GM21786 (cell line): Measurements from ENCODE around the gene GRIPAP1.

Experiments used
- ATAC-seq: cut with Tn5 transposase; IDR thresholded peaks from one replicate; pipeline ENCODE4 v1.9.1; 2021; ENCODE audit not compliant: unreplicated experiment

Gene GRIPAP1, protein sequence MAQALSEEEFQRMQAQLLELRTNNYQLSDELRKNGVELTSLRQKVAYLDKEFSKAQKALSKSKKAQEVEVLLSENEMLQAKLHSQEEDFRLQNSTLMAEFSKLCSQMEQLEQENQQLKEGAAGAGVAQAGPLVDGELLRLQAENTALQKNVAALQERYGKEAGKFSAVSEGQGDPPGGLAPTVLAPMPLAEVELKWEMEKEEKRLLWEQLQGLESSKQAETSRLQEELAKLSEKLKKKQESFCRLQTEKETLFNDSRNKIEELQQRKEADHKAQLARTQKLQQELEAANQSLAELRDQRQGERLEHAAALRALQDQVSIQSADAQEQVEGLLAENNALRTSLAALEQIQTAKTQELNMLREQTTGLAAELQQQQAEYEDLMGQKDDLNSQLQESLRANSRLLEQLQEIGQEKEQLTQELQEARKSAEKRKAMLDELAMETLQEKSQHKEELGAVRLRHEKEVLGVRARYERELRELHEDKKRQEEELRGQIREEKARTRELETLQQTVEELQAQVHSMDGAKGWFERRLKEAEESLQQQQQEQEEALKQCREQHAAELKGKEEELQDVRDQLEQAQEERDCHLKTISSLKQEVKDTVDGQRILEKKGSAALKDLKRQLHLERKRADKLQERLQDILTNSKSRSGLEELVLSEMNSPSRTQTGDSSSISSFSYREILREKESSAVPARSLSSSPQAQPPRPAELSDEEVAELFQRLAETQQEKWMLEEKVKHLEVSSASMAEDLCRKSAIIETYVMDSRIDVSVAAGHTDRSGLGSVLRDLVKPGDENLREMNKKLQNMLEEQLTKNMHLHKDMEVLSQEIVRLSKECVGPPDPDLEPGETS

DNA sequence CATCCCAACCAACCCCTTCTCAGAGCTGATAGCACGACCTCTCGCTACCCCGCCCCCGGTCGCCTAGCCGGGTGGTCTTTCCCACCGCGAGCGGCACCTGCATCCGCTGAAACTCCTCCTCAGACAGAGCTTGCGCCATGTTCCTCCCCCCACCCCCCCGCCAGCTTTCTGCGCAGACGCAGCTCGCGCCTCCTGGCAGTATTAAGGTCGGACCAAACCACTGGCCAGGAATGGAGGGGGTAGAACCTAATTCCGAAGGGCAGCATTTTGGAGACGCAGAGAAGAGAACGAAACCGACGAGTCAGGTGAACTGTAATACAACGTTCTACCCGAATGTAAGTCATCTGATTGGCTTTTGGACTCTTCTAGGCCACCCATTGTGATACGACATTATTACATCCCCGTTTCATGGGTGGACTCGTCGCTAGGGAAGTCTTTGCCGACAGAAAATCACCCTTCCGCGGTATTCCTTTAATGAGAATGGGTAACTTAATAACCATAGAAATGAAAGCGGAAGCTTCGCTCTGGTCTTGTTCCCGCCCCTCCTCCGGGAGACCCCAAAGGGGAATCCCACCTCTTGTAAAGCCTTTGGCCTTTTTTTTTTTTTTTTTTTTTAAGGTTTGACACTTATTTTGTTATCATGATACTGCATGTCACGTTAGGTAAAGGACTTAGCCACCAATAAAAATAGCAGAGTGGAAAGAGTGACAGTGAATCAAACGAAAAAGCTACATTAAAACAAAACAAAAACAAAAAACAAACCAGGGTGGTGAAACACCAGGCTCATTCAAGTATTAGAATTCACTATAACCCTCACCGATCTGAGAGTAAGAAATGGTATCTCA, at the start of gene GRIPAP1:
Gene GRIPAP1, minus strand, starts transcription at position 174 of the 845 bp plus-strand sequence. Its CDS starts 35 bp downstream, at position 139.
- peak; percentile 87 for ATAC-seq

DNA sequence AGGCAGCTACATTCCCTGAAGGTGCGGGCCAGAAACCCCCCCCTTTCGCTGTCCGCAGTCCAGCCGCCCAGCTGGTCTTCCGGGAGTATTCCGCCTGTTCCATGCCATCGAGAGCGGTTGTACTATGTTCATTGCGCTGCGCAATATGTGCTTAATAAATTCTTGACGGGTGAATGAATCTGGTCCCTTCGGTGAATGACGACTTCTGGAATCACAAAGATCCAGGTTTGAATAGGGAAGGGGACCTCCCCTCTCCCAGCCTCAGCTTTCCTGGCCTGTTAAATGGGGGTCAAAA, 41.9 kb upstream of the GRIPAP1 start:
- ATAC-seq, result no peak

DNA sequence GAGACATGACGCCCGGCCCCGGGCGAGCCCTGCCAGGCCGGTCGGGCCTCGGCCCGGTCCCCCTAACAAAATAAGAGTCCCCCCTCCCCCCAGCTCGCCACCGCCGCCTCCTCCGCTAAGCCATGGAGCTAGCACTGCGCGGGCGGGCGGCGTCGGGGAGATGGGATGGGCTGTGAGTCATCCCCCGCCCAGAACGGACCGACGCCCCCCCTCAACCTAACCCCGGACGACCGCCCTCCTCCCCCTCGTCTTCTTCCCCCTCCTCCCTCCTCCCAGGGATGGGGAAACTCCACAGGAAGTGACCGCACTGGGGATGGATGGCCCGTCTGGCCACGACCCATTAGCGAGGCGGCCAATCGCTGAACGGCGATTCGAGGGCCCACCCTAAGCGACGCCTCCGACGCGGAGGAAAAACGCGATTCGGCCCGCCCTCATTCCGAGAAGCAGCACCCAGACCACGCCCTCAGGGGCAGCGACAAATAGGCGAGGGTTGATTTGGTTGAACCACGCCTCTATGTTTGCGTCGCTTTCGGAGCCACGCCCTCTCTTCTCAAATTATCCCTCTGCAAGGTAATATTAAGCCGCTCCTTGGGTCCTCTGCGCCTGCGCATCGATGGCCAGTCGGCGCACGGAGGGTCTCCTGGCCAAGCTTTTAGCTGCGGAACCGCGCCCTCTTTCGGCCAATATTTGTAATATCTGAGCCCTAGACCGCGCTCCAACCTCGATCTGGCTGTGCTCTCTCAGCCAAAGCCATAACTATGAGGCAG, 41.3 kb upstream of the GRIPAP1 start, which contains the start of gene TFE3:
Gene TFE3, minus strand, starts transcription at position 138 of the 767 bp plus-strand sequence. Its CDS starts 131 bp downstream, at position 7.
- ATAC-seq, result peak; percentile 83

DNA sequence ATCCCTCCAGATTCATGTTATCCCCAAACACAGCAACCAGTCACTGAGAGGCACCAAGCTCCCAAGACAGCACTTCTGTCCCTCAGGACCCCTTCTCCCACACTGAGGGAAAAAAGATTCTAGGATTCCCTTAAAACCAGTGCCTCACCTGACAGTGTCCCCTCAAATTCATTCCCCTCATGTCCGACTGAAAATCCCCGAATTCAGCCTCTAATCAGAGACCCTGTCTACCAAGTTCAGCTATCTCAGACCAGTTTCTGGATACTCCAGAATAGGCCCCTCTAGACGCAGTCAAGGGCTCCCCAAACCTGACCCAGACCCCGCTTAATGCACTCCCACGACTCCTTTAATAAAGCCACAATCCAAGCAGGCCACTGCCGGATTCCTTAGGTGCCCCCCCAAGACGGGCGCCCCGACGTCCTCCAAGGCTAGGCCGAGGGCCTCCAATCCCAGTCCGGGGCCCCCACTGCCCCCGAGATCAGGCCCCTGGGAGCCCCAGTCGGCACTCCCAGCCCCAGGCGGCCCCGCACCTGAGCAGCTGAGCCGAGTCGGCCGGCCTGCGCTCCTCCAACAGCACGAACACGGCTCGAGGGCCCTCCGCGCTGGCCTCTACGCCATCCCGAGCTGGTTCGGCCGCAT, 40.6 kb upstream of the GRIPAP1 start:
- no peak for ATAC-seq

DNA sequence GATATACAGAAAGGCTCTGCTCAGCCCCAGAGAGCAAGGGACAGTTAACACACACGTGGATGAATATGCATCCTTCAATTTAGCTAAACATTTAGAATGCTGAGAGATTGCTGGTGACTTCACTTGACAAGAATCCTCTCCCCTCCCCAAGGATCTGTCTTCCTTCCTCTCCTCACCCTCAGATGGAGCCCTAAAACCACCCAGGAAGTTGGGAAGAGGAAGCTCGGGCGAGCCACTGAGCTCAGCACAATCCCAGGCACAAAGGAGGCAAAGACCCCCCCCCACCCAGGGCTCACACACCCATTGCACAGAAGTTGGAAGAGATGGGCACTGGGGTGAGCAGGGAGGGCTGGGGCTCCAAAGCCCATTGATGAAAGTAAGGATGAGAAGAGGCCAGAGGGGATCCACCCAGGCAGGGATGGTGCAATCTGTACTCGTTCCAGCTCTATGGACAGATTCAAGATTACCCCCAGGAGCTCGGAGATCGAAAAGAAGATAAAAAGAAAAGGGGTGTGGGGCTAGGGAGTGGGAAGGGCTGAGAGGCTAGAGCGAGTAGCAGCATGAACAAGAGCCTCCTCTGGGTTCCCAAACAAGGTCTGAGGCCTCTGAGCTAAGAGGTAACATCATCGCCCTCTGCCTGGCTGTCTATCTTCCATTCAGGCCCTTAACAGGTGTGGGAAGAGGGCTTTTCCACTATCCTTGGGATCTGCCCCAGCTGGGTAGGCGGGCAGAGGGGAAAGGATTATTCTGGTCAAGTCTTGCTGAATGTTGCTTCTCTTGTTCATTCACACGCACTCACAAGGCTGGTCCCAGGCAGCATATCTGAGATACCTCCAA, 39.9 kb upstream of the GRIPAP1 start:
- no peak for ATAC-seq

DNA sequence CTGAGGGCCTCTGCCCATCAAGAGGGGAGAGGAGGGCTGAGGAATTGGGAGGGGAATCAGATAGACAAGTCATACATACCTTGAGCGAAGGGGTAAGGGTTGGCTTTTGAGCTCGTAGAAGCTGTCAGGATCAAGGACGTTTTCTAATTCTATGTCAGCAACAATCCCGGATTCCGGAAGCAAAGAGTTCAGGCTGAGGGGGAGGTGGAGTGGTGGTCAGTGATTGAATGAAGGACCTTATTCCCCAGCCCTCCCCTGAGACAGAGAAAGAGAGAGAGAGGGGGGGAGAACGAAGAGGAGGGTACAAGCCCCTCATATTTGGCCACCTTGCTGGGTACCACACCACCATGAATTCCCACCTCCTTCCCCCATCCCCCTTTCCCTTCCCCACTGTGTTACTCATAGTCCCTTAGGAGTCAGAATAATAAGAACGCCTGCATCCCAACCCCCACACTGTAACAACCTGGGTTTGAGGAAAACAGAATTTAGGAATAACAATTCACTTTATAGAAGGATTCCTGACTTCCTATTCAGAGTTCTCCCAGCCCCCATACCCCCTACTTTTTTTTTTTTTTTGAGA, 38.4 kb upstream of the GRIPAP1 start:
- no peak for ATAC-seq

DNA sequence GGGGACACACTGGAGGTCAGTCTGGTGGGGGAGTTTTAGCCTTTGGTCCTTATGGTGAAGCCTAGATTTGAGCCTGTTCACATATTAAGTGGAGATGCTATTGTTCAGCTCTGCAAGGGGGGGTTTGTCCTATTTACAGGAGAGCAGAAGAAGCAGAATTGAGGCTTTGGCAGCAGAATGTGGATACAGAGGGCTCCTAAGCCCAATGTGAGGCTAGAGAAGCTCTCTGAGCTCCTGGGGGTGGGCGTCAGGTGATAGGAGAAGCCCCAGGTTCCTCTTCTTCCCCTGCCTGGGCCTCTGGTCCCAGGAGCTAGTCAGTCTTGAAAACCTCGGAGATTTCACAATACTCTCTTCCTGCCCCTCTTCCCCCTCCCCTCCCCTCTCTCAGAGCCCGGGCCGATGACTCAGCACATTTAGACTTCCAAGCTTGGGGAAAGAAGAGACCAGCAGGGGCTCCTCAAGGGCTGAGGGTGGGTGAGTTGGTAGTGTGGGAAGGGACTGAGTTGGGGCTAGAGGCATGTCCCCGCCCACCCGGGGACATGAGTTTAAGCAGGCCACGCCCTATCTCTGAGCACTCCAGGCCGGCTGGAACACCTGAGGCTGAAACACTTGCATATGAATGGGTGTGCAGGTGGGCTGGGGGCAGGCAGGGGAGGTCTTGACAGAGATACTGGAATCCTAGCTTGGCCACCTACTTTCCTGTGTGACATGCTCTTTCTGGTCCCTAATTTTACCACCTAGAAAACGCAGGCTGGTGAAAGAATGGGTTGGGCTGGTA, 37.7 kb upstream of the GRIPAP1 start:
- ATAC-seq, result no peak

DNA sequence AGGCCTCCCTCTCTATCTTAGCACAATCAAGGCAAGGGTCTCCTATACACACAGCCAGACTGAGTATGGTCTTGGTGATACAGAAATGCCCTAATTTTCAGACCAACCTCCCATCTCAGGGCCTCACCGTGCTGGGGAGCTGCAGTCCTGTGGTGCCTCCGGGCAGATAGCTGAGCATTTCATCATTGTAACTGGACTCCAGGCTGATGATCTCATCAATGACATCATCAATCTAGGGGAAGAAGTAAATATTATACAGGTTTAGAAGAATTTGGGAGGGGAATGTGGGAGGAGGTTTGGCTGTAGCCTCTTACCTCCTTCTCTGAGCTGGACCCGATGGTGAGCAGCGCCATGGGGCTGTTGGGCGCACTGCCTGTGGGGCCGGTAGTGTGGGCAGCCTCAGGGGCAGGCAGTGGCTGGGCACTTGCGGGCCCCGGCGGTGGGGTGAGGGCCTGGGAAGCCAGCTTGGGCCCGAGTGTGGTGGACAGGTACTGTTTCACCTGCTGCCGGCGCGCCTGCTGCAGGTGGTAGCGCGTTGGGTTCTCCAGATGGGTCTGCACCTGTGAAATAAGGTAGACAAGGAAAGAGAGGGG, 35.9 kb upstream of the GRIPAP1 start:
- ATAC-seq, result no peak

DNA sequence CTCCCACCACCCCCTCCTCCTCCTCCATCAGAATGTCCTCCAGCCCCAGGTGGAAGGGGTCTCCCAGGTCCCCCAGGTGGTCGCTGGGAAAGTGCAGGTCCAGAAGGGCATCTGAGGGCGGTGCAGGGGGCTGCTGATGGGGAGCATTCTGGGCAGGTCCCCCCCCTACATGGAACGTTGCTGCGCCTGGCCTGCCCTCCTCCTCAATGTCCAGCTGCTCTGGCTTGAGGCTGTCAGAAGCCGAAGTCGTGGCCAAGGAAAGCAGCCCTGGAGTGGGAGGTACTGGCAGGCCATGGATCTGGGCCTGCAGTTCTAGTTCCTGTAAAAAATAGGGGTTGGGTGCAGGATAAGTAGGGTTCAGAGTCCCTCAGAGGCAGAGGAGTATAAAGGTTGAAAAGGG, 28.2 kb upstream of the GRIPAP1 start:
- no peak for ATAC-seq

DNA sequence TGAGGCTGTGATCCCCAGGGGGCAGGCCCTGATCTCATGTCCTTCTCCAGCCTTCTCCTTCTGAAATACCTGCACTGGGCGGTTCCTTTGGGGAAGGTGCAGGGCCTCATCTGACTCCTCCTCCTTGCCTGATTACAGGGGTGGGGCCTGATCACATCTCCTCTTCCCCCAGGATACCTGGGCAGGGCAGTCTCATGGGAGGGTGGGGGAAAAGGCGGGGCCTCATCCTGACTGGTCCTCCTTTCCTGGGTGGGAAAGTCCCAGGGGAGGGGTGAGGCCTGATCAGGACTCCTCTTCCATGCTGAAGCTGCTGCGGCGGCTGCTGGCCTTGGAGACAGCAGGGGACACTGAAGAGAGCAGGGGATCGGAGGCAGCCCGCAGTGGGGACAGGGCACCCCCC, 27.8 kb upstream of the GRIPAP1 start:
- no peak for ATAC-seq

DNA sequence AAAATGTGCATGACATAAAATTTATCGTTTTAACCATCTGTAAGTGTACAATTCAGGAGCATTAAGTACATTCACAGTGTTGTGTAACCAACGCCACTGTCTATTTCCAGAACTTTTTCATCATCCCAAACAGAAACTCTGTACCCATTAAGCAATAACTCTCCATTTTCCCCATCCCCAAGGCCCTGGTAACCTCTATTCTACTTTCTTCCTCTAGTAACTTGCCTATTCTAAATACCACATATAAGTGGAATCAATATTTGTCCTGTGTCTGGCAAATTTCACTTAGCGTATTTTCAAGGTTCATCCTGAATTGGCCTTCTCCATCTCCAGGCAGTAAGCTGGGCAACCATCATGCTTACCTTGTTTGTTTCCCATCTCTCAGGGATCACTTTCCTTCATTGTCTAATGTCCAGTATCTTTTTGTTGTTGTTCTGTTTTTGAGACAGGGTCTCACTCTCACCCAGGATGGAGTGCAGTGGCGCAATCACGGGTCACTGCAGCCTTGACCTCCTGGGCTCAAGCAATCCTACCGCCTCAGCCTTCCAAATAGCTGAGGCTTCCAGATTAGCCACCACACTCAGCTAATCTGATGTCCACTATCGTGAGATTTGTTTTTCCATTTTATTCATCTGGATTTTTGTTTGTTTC, 17.7 kb upstream of the GRIPAP1 start:
- ATAC-seq, result no peak

DNA sequence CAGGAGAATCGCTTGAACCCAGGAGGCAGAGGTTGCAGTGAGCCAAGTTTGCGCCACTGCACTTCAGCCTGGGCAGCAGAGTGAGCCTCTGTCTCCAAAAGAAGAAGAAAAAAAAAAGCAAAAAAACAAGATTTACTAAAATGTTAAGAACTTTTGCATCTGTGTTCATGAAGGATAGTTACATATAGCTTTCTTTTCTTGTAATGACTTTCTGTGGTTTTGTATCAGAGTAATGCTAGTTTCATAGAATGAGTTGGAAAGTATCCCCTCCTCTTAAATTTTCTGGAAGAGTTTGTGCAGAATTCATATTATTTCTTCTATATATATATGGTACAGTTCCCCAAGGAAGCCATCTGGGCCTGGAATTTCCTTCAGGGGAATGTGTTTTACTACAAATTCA, 17.0 kb upstream of the GRIPAP1 start:
- ATAC-seq, result no peak

DNA sequence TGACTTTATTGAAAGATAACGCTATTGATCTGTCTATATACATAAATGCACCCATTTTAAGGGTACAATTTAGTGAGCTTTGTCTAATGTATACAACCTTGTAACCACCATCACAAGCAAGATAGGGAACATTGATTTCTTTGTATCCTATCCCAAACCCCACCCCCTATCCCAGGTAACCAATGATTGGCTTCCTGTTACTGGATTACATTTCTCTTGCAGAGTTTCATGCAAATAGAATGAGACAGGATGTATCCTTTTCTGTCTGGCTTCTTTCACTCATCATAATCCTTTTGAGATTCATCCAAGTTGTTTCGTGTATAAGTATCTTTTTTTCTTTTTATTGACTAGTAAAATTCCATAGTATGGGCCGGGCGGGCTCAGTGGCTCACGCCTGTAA, 1.6 kb upstream of the GRIPAP1 start:
- no peak for ATAC-seq

DNA sequence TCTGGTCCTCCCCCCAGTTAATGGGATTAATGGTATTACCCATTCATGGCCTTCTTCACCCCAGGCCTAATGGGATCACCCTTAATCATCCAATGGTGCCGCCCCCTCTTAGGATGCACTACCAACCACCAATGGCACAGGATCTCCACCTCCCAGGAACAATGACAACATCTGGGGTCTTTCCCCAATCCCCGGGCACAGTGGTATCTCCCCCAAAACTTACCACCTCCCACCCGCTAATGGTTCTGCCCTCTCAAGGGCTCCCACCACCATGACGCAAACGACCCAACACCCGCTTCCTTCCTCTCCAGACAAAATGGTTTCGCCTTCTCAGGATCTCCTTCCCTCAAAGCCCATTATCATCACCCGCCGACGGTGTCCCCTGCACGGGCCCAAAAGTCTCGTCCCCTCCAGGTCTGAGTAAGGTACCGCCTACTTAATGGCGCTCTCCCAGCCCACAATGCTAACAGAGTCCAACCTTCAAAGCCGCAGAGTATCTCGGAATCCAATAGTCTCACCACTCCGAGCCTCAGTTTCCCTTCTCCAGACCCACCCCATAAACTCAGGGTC, 458 bp downstream of the GRIPAP1 start:
- ATAC-seq, result peak; percentile 20

DNA sequence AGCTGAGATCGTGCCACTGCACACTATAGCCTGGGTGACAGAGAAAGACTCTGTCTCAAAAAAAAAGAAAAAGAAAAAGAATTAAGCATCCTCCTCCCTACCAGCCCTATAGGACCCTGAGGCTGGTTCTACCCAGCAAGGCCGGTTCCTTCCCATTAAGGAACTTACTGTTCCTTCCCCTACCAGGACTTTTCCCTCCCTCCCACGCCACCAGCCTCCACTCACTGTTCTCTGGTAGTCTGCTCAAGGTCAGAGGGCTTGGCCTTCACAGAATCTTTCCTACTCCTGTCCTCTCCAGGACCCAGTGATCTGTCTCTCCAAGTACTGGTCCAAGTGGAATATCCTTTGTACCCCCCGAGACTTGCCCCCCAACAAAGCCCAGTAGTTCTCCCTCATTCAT, 1.4 kb downstream of the GRIPAP1 start:
- ATAC-seq, result no peak

DNA sequence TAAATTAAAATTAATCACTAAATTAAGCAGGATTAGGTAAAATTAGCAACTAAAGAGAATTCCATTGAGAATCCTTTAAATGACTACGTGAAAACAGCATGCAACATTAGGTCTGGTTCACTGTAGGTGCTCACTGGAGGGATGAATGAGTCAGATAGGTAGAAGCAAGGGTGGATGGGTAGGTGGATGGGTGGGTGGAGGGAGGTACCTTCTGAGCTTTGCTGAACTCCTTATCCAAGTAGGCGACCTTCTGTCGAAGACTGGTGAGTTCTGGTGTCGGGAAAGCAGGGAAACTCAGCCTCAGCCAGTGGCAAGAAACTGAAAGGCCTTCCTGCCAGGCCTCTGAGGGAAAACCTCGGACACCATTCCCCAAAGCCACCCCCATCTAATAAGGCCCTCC, 3.0 kb downstream of the GRIPAP1 start:
- no peak for ATAC-seq

DNA sequence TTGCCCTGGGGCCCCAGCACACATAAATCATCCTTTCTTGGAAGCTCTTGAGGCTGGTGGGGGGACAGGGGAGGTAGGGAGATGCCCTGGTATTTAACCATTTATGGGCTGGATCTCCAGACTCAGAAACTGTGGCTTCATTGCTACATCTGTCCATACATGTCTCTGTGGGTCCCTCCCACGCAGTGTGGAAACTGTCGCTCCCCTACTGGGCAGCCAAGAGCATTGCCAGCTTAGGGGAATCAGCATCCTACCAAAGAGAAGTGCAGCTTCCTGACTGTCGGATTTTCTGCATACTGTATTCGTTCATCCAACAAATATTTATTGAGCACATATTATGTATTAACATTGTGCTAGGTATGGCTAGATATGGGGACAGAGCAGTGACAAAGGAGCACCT, 3.7 kb downstream of the GRIPAP1 start:
- no peak for ATAC-seq
